GM06990 (cell line): ENCODE measurements around the gene ABAT.

ENCODE experiments used
- DNase-seq: peaks from one replicate; pipeline ENCODE4 v3.0.0-alpha.2; 2011; ENCODE audit not compliant: insufficient read length; ENCODE audit errors: extremely low read depth
- H3K27me3 ChIP-seq: replicated peaks from 2 replicates; pipeline ENCODE4 v1.6.0; 2011; ENCODE audit warnings: low read length; ENCODE audit not compliant: control insufficient read depth, insufficient read depth
- H3K36me3 ChIP-seq: 2 replicates; pipeline ENCODE4 v1.5.1; 2011; ENCODE audit warnings: low read length; ENCODE audit not compliant: control insufficient read depth, insufficient read depth
- H3K4me3 ChIP-seq: replicated peaks from 2 replicates; pipeline ENCODE4 v1.5.1; 2011; ENCODE audit warnings: low read depth, mild to moderate bottlenecking, control low read depth, low read length
- TF ChIP-seq, protein P1 (sequence below): IDR thresholded peaks from 2 replicates; pipeline ENCODE4 v1.5.1; 2011; ENCODE audit warnings: low read length, control low read depth, mild to moderate bottlenecking, inconsistent platforms; ENCODE audit not compliant: insufficient read depth, poor library complexity, severe bottlenecking

ABAT gene

GRCh38 chr16:8716592-8716991, 42.2 kb downstream of the ABAT start:
- Histone ChIP-seq H3K27me3 (no peaks in the 10 kb centered on the region), H3K4me3 (no peak overlapping the region), H3K36me3 (no peaks in the 10 kb centered on the region)
- no peak for DNase-seq
- TF ChIP-seq, protein P1, sequence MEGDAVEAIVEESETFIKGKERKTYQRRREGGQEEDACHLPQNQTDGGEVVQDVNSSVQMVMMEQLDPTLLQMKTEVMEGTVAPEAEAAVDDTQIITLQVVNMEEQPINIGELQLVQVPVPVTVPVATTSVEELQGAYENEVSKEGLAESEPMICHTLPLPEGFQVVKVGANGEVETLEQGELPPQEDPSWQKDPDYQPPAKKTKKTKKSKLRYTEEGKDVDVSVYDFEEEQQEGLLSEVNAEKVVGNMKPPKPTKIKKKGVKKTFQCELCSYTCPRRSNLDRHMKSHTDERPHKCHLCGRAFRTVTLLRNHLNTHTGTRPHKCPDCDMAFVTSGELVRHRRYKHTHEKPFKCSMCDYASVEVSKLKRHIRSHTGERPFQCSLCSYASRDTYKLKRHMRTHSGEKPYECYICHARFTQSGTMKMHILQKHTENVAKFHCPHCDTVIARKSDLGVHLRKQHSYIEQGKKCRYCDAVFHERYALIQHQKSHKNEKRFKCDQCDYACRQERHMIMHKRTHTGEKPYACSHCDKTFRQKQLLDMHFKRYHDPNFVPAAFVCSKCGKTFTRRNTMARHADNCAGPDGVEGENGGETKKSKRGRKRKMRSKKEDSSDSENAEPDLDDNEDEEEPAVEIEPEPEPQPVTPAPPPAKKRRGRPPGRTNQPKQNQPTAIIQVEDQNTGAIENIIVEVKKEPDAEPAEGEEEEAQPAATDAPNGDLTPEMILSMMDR: no peak

DNA sequence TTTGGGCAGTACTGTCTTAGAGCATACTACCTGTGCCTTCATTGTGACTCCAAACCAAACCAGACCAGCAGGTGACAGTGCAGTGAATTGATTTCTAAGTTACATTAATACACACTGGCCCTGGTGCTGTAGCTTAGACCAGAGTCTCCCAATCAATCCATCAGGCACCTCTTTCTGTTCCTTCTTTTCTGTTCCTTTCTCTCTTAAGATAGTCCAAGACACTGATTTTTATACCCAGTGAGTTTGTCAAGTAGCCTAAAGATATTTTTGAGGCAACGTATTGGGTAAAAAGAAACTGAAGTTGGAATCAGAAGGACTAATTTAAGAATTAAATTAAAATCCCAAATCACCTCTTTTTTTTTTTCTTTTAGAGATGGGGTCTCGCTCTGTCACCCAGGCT, 43.1 kb downstream of the ABAT start:
- TF ChIP-seq, protein P1: no peak
- H3K27me3 ChIP-seq: no peaks in the 10 kb centered on the region
- H3K4me3 ChIP-seq: no peak overlapping the region
- no peak for DNase-seq
- H3K36me3 ChIP-seq: no peaks in the 10 kb centered on the region

GRCh38 chr16:8717892-8718415, 43.5 kb downstream of the ABAT start:
- no peak overlapping the region for H3K4me3 ChIP-seq
- no peaks in the 10 kb centered on the region for H3K36me3 ChIP-seq
- DNase-seq: no peak
- TF ChIP-seq, protein P1: no peak
- H3K27me3 ChIP-seq: no peaks in the 10 kb centered on the region

DNA sequence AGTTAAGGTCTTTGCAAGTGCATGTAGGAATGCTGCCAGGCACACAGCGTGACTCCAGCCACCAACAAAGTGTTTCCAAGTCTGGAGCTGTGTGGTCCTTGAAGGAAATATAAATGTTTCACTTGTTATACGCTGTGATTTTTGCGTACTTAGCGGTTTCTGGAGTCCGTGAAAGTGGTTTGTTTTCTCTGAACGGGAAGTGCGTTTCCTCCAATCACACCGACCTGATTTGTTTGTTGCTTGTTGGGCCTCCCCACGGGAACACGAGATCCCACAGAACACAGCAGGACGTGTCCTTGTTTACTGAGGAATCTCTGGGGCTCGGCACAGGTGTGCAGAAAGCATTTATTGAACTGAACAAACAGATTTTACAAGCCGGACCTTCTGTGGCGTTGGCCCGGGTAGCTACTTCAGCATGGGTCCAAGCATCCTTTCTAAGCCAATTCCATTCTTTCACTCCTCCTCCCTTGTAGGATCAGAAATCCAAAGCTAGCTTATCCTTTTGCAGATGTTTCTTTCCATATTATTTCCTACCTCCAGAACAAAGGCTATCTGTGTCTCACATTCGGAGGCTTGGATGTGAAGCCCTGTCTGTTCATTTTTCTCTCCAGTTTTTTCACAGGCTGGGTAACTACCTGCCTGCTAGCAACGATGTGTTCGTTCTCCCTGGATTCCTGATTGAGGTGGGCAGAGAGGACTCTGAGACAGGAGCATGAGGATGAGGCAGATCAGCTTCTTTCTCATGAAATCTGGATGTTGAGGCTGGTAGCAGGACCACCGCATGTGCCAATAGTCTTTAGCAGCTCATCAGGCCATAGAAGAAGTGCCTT, 44.6 kb downstream of the ABAT start:
- no peak for DNase-seq
- Histone ChIP-seq H3K27me3 (no peaks in the 10 kb centered on the region), H3K4me3 (no peak overlapping the region), H3K36me3 (no peaks in the 10 kb centered on the region)
- TF ChIP-seq, protein P1: no peak

- Histone ChIP-seq H3K4me3 (no peak overlapping the region), H3K36me3 (no peaks in the 10 kb centered on the region), H3K27me3 (no peaks in the 10 kb centered on the region)
- TF ChIP-seq, protein P1: no peak
- no peak for DNase-seq
Observed at GRCh38 chr16:8720080-8720966, 45.9 kb downstream of the ABAT start.
